Ramos (cell line): ENCODE results near the gene ABCF3.

Experiments
- in situ Hi-C: fragments of 300-500 bp; cut with MboI; formaldehyde crosslinking; loops from one replicate; pipeline ENCODE4 v1.14.3; 2022; ENCODE audit warnings: low sequenced_read_pairs; ENCODE audit not compliant: unreplicated experiment

ABCF3 gene

DNA sequence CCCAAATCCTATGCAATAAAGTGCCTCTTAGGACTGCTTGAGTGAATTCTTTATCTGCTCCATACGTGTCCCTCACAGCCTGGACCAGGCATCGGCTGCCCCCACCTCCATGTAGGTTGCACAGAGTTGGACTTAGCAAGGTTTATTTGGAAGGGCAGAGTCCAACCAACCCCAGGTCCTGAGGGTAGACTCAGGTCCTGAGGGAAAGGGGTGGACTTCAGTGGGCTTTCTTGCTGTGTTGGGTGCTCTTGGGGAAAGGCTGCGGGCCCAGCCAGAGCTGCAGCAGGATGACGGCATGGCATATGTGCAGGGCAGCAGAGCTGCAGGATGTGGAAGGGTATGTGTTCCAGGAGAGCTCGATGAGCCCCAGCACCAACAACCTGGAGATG is 56.3 kb downstream of the ABCF3 start:
- in situ Hi-C loops = no loop called here
